Activated CD4-positive, alpha-beta T cell treated with anti-CD3 and anti-CD28 coated beads, Interleukin-2, amount 10 ng/mL, durations not matched to agents 24 days and 14 days (primary cell): ENCODE data around the gene IFNG. TPM values are rescaled to one million over a fixed set of nuclear protein-coding genes. Genes with fewer than 3 reads are reported as not detected.

ENCODE experiments used
- DNase-seq: peaks from one replicate; pipeline ENCODE4 v3.0.0; 2022
- H3K27ac Mint-ChIP-seq: one replicate; pipeline ENCODE4 v1.8.0; 2022; ENCODE audit warnings: mild to moderate bottlenecking, mixed read lengths
- H3K27me3 Mint-ChIP-seq: one replicate; pipeline ENCODE4 v1.8.0; 2022; ENCODE audit warnings: mixed read lengths
- H3K36me3 Mint-ChIP-seq: one replicate; pipeline ENCODE4 v1.8.0; 2022; ENCODE audit warnings: low read depth, mild to moderate bottlenecking, mixed read lengths
- H3K4me1 Mint-ChIP-seq: one replicate; pipeline ENCODE4 v1.8.0; 2021; ENCODE audit warnings: mixed read lengths
- H3K4me3 Mint-ChIP-seq: one replicate; pipeline ENCODE4 v1.8.0; 2022; ENCODE audit warnings: mild to moderate bottlenecking, moderate library complexity, mixed read lengths
- H3K9me3 Mint-ChIP-seq: one replicate; pipeline ENCODE4 v1.8.0; 2021; ENCODE audit warnings: mixed read lengths
- intact Hi-C: fragments of 100-400 bp; cut with micrococcal nuclease; formaldehyde crosslinking; loops from one replicate; pipeline ENCODE4 v1.15.1; 2023
- total RNA-seq: library from RNA; stranded (reverse); gene quantifications from 2 replicates; pipeline ENCODE4 v1.2.3, GENCODE V29; 2022

Gene IFNG
- total RNA-seq, 1 donor from 2014 or later: 285 TPM

DNA sequence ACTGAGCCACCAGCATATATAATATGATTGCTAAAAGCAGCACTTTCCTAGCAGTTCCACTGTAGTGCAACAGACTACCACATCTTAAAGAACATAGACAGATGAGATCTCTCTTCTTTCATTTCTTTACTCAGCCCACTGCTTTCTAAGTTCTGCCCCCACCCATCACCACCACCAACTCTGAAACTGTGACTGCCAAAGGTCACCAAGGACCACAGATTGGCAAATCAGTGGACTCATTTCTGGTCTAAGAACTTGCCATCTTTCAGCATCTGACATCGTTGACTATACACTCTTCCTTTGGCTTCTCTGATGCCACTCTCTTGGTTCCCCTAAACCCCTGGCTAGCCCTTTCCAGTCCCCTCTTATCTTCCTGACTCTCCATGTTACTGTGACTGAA, 38.4 kb downstream of the IFNG start:
- H3K4me3 Mint-ChIP-seq: no peak overlapping the region
- H3K9me3 Mint-ChIP-seq: peaks cover 18% of the 10 kb centered on the region
- no peak overlapping the region for H3K27ac Mint-ChIP-seq
- peaks cover 28% of the 10 kb centered on the region for H3K4me1 Mint-ChIP-seq
- H3K27me3 Mint-ChIP-seq: no peaks in the 10 kb centered on the region
- intact Hi-C loops: loop anchor here (1.0 to 5.0 kb wide), 5 partner anchors 16 to 422 kb away; no protein-coding TSS in a partner anchor
- peaks cover 14% of the 10 kb centered on the region for H3K36me3 Mint-ChIP-seq
- peak; percentile 66 for DNase-seq

DNA sequence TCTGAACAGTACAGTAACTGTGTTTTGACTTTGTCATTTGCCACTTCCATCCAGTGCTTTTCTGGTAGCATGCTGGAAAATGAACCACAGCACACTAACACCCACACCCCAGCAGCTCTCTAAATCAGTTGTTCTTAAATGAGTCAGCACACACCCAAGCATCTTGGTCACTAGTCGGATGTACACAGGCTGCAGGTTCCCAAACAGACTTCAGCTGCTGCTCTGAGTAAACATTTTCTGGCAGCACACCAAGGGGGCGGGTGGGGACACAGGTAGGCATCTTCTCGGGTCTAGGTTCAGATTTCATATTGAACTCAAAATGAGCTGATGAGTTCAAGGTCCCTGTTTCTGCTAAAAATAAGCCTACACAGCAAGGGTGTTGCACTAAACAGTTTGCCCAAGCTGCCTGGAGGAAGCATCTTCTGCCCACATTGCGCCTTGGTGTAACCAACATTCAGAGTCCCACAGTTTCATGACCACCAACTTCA, 39.8 kb downstream of the IFNG start:
- Mint-ChIP-seq H3K4me3 (peak overlapping the region; percentile 39), H3K9me3 (peaks cover 17% of the 10 kb centered on the region), H3K36me3 (peaks cover 8% of the 10 kb centered on the region), H3K4me1 (peaks cover 35% of the 10 kb centered on the region), H3K27me3 (no peaks in the 10 kb centered on the region), H3K27ac (no peak overlapping the region)
- intact Hi-C loops: loop anchor here (1.0 to 5.0 kb wide), 10 partner anchors 13 to 421 kb away; no protein-coding TSS in a partner anchor
- DNase-seq: peak; percentile 88

DNA sequence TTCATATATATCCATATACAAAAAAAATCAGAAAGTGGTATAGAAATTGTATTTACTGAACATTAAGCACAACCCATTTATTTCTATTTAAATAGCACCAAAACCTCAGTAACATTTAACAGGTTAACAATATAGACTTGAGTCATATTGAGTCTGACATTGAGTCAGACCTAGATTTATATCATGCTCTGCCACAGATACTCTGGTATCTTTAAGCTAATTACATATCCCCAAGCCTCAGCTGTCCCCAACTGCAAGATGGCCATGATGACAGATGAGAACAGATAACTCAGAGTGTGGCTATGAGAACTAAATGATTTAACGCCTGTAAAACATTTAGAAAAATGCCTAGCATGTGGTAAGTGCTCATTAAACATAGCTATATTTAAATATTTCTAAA, 40.3 kb downstream of the IFNG start:
- H3K4me3 Mint-ChIP-seq: peak overlapping the region; percentile 55
- H3K27me3 Mint-ChIP-seq: no peaks in the 10 kb centered on the region
- H3K27ac Mint-ChIP-seq: no peak overlapping the region
- peak; percentile 73 for DNase-seq
- H3K36me3 Mint-ChIP-seq: peaks cover 4% of the 10 kb centered on the region
- intact Hi-C loops: loop anchor here (1.0 to 5.0 kb wide), 8 partner anchors 13 to 173 kb away; no protein-coding TSS in a partner anchor
- H3K4me1 Mint-ChIP-seq: peaks cover 34% of the 10 kb centered on the region
- H3K9me3 Mint-ChIP-seq: peaks cover 13% of the 10 kb centered on the region

DNA sequence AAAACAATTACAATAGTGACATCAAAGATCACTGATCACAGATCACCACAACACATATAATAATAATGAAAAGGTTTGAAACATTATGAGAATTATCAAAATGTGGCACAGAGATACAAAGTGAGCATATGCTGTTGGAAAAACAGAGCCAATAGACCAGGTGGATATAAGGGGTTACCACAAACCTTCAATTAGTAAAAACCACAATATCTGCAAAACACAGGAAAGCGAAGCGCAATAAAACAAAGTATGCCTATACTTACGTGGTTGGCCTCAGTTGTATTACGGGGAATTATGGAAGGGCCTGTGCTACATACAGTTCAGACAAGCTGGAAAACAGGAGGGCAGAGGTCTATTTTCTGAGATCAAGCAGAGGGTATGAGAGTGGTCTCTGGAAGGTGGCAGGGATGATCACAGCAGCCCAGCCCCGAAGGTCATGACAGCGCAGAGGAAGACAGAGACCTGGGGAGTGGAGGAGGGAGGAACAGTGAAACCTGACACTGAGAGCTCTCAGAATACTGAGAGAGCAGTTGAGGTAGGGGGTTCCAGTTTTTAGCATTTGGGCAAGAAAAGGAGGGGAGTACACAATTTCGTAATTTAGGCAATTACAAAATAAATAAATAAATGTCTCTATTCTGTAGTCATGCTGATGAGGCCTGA, 41.3 kb downstream of the IFNG start:
- intact Hi-C loops: loop anchor here (2.0 to 5.0 kb wide), 2 partner anchors 71 to 174 kb away; no protein-coding TSS in a partner anchor
- H3K27ac Mint-ChIP-seq: no peak overlapping the region

DNA sequence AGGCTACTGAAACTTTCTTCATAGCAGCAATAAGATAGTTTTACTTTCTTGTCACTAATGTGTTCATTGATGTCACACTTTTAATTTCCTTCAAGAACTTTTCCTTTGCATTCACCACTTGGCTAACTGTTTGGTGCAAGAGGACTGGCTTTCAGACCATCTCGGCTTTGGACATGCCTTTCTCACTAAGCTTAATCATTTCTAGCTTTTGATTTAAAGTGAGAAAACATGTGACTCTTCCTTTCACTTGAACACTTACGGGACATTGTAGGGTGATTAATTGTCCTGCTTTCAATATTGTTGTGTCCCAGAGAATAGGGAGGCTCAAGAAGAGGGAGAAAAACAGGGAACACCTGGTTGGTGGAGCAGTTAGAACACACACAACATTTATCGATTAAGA, 41.9 kb downstream of the IFNG start:
- Mint-ChIP-seq H3K27ac (no peak overlapping the region), H3K36me3 (peaks cover 4% of the 10 kb centered on the region), H3K4me3 (peak overlapping the region; percentile 76)

More for the DNA sequence above, 41.3 kb downstream of the IFNG start:
- Mint-ChIP-seq H3K9me3 (peaks cover 16% of the 10 kb centered on the region), H3K4me3 (peak overlapping the region; percentile 76), H3K4me1 (peaks cover 34% of the 10 kb centered on the region), H3K27me3 (no peaks in the 10 kb centered on the region), H3K36me3 (peaks cover 4% of the 10 kb centered on the region)
- no peak for DNase-seq

DNA sequence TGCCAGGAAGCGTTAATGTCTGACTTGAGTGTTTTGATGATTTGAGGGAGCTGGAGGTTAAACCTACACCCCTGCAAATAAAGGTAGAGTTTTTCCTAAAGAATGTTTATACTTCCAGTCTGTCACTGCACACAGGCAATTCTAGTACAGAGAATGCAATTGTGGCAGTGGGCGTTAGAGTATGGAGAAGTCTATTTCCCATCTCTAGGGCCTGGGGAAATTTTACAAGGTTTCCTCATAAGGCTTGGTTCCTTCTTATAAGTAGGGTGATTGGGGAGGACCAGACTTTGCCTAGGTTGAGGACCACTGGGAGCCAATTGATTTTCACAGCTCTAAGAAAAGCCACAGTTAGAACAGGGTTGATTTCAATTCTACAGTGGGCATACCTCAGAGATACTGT, 44.3 kb downstream of the IFNG start:
- Mint-ChIP-seq H3K4me1 (peaks cover 37% of the 10 kb centered on the region), H3K27me3 (no peaks in the 10 kb centered on the region), H3K9me3 (peaks cover 16% of the 10 kb centered on the region), H3K27ac (no peak overlapping the region), H3K4me3 (no peak overlapping the region), H3K36me3 (peaks cover 4% of the 10 kb centered on the region)
- DNase-seq: peak; percentile 40
- intact Hi-C loops: loop anchor here (5.0 kb wide), 1 partner anchor 177 kb away; no protein-coding TSS in a partner anchor

More for the DNA sequence above, 41.9 kb downstream of the IFNG start:
- intact Hi-C loops: loop anchor here (2.0 to 5.0 kb wide), 2 partner anchors 71 to 175 kb away; no protein-coding TSS in a partner anchor
- Mint-ChIP-seq H3K9me3 (peaks cover 16% of the 10 kb centered on the region), H3K4me1 (peaks cover 35% of the 10 kb centered on the region), H3K27me3 (no peaks in the 10 kb centered on the region)
- no peak for DNase-seq

DNA sequence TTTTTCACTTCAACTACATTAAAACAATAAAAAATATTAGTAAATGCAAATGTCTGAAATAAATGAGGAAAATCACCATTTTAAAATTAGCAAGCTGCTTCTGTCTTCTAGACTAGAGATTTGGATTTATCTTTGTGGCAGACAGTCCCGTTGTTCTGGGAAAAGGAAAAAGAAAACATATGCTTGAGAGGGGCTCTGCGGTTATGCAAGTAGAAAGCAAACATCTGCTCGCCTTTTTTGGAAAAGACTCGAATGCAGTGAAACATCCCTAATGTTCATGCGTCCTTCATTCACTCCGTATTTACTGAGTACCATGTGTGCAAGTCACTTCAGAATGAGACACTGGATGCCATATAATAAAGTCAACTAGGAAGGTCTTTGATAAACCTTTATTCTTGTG, 44.9 kb downstream of the IFNG start:
- intact Hi-C loops: loop anchor here (5.0 kb wide), 1 partner anchor 178 kb away; no protein-coding TSS in a partner anchor
- Mint-ChIP-seq H3K4me3 (no peak overlapping the region), H3K4me1 (peaks cover 37% of the 10 kb centered on the region), H3K9me3 (peaks cover 16% of the 10 kb centered on the region), H3K36me3 (peaks cover 4% of the 10 kb centered on the region), H3K27ac (no peak overlapping the region), H3K27me3 (no peaks in the 10 kb centered on the region)
- peak; percentile 43 for DNase-seq

DNA sequence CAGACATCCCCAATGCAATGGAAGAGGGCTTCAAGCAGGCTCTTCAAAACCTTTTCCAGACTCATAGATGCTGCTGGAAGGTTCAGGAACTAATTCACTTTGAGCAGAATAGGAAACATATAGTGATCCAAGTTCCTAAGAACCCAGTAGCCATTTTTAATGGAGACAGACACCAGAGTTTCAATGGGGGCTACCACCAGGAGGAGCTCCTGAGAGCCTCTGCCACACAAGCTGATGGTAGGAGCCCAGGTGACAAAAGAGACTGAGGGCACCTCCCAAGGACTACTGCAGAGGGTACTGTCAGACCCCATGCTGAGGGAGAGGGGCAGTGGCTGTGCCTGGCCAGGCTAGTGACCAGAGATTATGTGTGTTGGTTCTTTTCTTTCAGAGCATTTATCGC, 45.9 kb downstream of the IFNG start:
- H3K4me1 Mint-ChIP-seq: peaks cover 33% of the 10 kb centered on the region
- H3K27me3 Mint-ChIP-seq: no peaks in the 10 kb centered on the region
- no peak overlapping the region for H3K4me3 Mint-ChIP-seq
- intact Hi-C loops: no loop called here
- H3K27ac Mint-ChIP-seq: peak overlapping the region; percentile 34
- peaks cover 4% of the 10 kb centered on the region for H3K36me3 Mint-ChIP-seq
- peak; percentile 74 for DNase-seq
- peaks cover 16% of the 10 kb centered on the region for H3K9me3 Mint-ChIP-seq

DNA sequence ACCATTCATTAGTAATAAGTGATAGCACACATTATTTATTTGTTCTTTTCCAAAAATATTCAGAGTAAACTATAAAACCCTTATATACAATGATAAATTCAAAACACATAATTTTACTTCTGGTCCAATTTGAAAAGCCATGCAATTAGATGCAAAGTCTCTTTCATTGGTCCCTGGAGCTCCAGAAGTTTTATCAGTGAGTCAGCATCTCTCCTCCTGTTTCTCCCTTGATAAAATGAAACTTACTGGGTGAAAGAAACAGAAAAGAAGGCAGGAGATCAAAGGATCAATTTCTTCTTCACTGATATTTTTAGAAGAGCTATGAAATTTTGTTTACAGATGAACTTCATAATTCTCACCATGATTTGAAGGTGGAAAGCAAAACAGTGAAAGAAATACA, 47.5 kb downstream of the IFNG start:
- H3K4me1 Mint-ChIP-seq: peaks cover 20% of the 10 kb centered on the region
- peaks cover 11% of the 10 kb centered on the region for H3K9me3 Mint-ChIP-seq
- no peak overlapping the region for H3K4me3 Mint-ChIP-seq
- H3K27ac Mint-ChIP-seq: no peak overlapping the region
- peaks cover 4% of the 10 kb centered on the region for H3K36me3 Mint-ChIP-seq
- H3K27me3 Mint-ChIP-seq: no peaks in the 10 kb centered on the region
- no peak for DNase-seq
- intact Hi-C loops: no loop called here

DNA sequence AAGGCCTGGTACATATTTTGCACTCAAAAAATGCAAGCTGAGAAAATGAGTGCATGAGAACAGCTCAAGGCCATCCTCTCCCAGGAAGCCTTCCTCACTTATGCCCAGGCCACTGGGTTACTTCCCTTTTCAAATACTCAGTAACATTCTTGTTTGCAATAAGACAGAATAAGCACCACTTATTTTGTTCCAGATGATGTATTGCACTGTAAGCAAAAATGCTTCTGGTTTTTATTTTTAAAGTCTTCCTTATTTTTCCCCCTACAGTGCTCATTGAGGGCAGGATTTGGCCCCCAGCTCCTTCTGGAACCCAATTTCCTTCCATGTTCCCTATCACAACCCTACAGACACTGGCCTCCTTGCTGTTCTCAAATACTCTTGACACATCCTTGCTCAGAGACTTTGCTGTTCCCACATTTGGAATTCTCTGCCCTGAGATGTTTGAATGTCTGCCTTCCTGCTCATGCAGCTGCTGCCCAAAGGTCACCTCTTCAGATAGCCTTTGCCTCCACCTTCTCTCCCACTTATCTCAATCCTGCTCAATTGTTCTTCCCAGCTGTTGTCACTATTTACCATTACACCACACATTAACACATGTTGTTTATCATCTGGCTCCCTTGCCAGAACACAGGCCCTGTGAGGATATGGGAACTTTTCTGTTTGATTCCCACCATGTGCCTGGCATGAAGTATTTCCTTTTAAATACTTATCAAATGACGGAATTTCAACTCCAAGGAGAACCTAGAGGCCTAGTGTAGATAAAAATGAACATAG, 49.9 kb downstream of the IFNG start:
- peaks cover 6% of the 10 kb centered on the region for H3K4me1 Mint-ChIP-seq
- no peaks in the 10 kb centered on the region for H3K36me3 Mint-ChIP-seq
- intact Hi-C loops: no loop called here

DNA sequence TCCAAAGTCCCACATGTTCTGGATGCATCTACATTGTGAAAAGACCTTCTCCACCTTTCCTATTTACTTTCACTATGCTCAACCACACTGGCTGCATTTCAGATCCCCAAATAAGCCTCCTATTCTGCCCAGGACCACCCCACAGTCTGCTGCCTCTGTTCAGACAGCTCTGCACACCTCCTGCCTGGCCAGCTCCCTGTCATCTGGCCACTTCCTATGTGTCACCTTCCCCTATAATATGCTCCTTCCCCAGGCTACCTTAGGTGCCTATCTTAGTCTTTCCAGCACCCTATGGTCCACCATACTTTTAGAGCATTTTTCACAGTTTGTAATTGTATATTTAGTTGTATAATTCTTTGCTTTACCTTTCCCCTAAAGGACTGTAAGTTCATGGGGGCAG, 50.5 kb downstream of the IFNG start:
- Mint-ChIP-seq H3K27ac (no peak overlapping the region), H3K36me3 (no peaks in the 10 kb centered on the region), H3K4me3 (no peak overlapping the region), H3K27me3 (no peaks in the 10 kb centered on the region), H3K4me1 (peaks cover 6% of the 10 kb centered on the region), H3K9me3 (peaks cover 4% of the 10 kb centered on the region)
- DNase-seq: peak; percentile 53
- intact Hi-C loops: no loop called here

More for the DNA sequence above, 49.9 kb downstream of the IFNG start:
- H3K4me3 Mint-ChIP-seq: no peak overlapping the region
- H3K9me3 Mint-ChIP-seq: peaks cover 4% of the 10 kb centered on the region
- no peak overlapping the region for H3K27ac Mint-ChIP-seq
- no peaks in the 10 kb centered on the region for H3K27me3 Mint-ChIP-seq
- DNase-seq: peak; percentile 47

DNA sequence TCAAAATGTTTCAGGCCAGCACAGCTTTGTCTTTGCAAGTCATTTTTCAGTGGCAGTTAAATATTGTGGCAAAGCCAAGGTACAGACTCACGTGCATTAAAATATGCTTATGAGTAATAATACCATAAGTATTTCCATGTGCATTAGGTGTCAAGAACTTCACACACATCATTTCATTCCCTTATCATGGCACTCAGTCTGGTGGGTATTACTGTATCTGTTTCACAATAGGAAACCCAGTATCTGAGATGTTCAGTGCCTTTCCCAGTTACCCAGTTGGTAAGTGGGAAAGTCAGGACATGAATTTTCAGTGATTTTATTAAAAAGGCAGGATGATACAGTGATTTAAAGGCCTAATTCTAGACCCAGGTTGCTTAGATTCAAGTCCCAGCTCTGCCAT, 52.9 kb downstream of the IFNG start:
- H3K36me3 Mint-ChIP-seq: peaks cover 2% of the 10 kb centered on the region
- intact Hi-C loops: loop anchor here (1.0 kb wide), 2 partner anchors 13 to 25 kb away; no protein-coding TSS in a partner anchor
- peaks cover 9% of the 10 kb centered on the region for H3K4me1 Mint-ChIP-seq
- H3K27ac Mint-ChIP-seq: no peak overlapping the region
- H3K4me3 Mint-ChIP-seq: no peak overlapping the region
- no peak for DNase-seq
- peaks cover 3% of the 10 kb centered on the region for H3K27me3 Mint-ChIP-seq
- no peaks in the 10 kb centered on the region for H3K9me3 Mint-ChIP-seq

DNA sequence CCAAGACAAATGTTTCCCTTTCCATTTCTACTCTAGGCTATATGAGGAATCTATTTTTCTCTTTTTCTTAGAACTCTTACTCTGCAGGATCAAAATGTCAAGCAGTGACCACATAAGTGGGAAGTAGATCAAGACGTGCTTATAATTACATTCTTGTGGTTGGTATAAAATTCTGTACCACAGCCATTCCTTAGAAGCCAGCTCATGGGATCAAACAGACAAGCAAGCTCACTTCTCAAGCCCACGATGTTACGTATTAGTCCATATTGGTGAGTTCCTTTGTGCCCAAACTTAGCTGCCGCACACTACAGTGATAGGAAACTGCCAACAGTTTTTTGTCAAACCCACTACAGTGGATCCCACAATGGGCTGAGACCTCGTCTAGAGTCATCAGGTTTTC, 53.4 kb downstream of the IFNG start:
- Mint-ChIP-seq H3K27me3 (peaks cover 6% of the 10 kb centered on the region), H3K4me1 (peaks cover 9% of the 10 kb centered on the region), H3K9me3 (no peaks in the 10 kb centered on the region), H3K27ac (no peak overlapping the region), H3K36me3 (peaks cover 2% of the 10 kb centered on the region), H3K4me3 (no peak overlapping the region)
- no peak for DNase-seq
- intact Hi-C loops: loop anchor here (1.0 kb wide), 2 partner anchors 13 to 25 kb away; no protein-coding TSS in a partner anchor
